HepG2 (cell line): ENCODE results near the gene BCDIN3D. TPM values are rescaled to one million over a fixed set of nuclear protein-coding genes. Genes with fewer than 3 reads are reported as not detected.

Experiments
- ATAC-seq: fragments of 200-7000 bp; cut with Tn5 transposase; 3 replicates; pipeline ENCODE4 v1.9.1; 2020; ENCODE audit warnings: mild to moderate bottlenecking, moderate library complexity
- BruUV-seq: library from RNA; stranded (reverse); fragments of 400-500 nt; replicated peaks from 2 replicates; lab custom pipeline; 2021; lab: Mats Ljungman, UMichigan
- CTCF ChIA-PET: fragments of 300-600 bp; formaldehyde crosslinking; extraction: SDS; loops from one replicate; lab custom pipeline; 2021; ENCODE audit warnings: low total read pairs, inconsistent platforms, low intra/inter-chr PET ratio; lab: Yijun Ruan, JAX
- POLR2A ChIA-PET: fragments of 350-600 bp; sonication (Branson Sonifier 250); formaldehyde crosslinking; loops from one replicate; lab custom pipeline; 2020; ENCODE audit warnings: antibody characterized with exemption, inconsistent platforms; lab: Yijun Ruan, JAX
- DNase-seq: peaks from one replicate; pipeline ENCODE4 v3.0.0-alpha.2; 2015; ENCODE audit warnings: low spot score
- FAIRE-seq: peaks from 3 replicates; lab custom pipeline; 2011; peaks lifted over from hg19 to GRCh38; lab: Jason Lieb, UNC
- H2AFZ ChIP-seq: one replicate; pipeline ENCODE4 v1.6.1; 2011; ENCODE audit warnings: low read length, inconsistent platforms
- H3K27ac ChIP-seq: fragments of 300-600 bp; 3 replicates; pipeline ENCODE4 v1.8.0; 2011; ENCODE audit warnings: mixed run types, mild to moderate bottlenecking, mixed read lengths, low read length, inconsistent platforms; ENCODE audit not compliant: insufficient read depth; ENCODE audit errors: extremely low read length
- H3K27me3 ChIP-seq, 2 experiments: fragments of 200-600 bp in 1 of 2; 2 replicates in 1 of 2; 3 replicates in 1 of 2; pipeline versions ENCODE4 v1.6.0 to v1.8.0; 2011; ENCODE audit warnings: low read length in 2 of 2, mild to moderate bottlenecking in 2 of 2, moderate library complexity in 2 of 2, inconsistent platforms in 1 of 2; ENCODE audit not compliant: insufficient read depth in 2 of 2, control insufficient read depth in 1 of 2
- H3K36me3 ChIP-seq, 2 experiments: fragments of 200-600 bp in 1 of 2; replicated peaks in 1 of 2; 2 replicates in 1 of 2; 3 replicates in 1 of 2; pipeline versions ENCODE4 v1.5.1 to v1.8.0; 2011; ENCODE audit warnings: low read length in 2 of 2, inconsistent platforms in 1 of 2; ENCODE audit not compliant: insufficient read depth in 2 of 2, control insufficient read depth in 1 of 2
- H3K4me1 ChIP-seq: 2 replicates; pipeline ENCODE4 v1.5.1; 2012; ENCODE audit warnings: low read length, inconsistent platforms; ENCODE audit not compliant: insufficient read depth
- H3K4me2 ChIP-seq: 2 replicates; pipeline ENCODE4 v1.6.0; 2011; ENCODE audit warnings: low read depth, low read length, inconsistent platforms
- H3K4me3 ChIP-seq, 3 experiments: fragments of 200-600 bp in 1 of 3; sonication (generic), shearing (Covaris generic) in 1 of 3; replicated peaks in 1 of 3; 2 replicates each; pipeline ENCODE4 v1.5.1; 2011 to 2016; ENCODE audit warnings: low read length in 3 of 3, inconsistent platforms in 2 of 3, low read depth in 2 of 3, mild to moderate bottlenecking in 2 of 3, control low read depth in 1 of 3, mixed read lengths in 1 of 3; ENCODE audit not compliant: insufficient read depth in 1 of 3
- H3K79me2 ChIP-seq: one replicate; pipeline ENCODE4 v1.6.1; 2011; ENCODE audit warnings: low read length, inconsistent platforms; ENCODE audit not compliant: insufficient read depth
- H3K9ac ChIP-seq: 2 replicates; pipeline ENCODE4 v1.6.0; 2011; ENCODE audit warnings: mild to moderate bottlenecking, low read depth, low read length, inconsistent platforms; ENCODE audit not compliant: insufficient read depth
- H3K9me3 ChIP-seq: 2 replicates; pipeline ENCODE4 v1.5.1; 2012; ENCODE audit warnings: mild to moderate bottlenecking, low read length
- H4K20me1 ChIP-seq: 2 replicates; pipeline ENCODE4 v1.6.0; 2011; ENCODE audit warnings: inconsistent platforms, mild to moderate bottlenecking, low read length, moderate library complexity; ENCODE audit not compliant: insufficient read depth
- CENPBD1 ChIP-seq: sonication (generic); formaldehyde crosslinking; IDR thresholded peaks from 2 replicates; pipeline ENCODE4 v1.8.0; 2022; ENCODE audit warnings: missing genetic modification reagents, low read depth, mild to moderate bottlenecking, borderline replicate concordance
- CREB1 ChIP-seq, 2 experiments: fragments of 450-650 bp in 1 of 2; IDR thresholded peaks; 2 replicates each; pipeline ENCODE4 v1.6.1; 2016 to 2017; ENCODE audit warnings: control low read depth in 1 of 2, mild to moderate bottlenecking in 1 of 2, missing compliant biosample characterization in 1 of 2, missing genetic modification characterization in 1 of 2
- HNRNPL ChIP-seq: fragments of 200-400 bp; formaldehyde crosslinking; IDR thresholded peaks from 2 replicates; pipeline ENCODE4 v1.6.1; 2017; ENCODE audit warnings: mild to moderate bottlenecking, low read depth, low read length
- HOXA7 ChIP-seq: sonication (generic); formaldehyde crosslinking; IDR thresholded peaks from 2 replicates; pipeline ENCODE4 v1.8.1; 2022; ENCODE audit warnings: mild to moderate bottlenecking, missing genetic modification reagents, moderate library complexity
- JARID2 ChIP-seq: sonication (generic); formaldehyde crosslinking; IDR thresholded peaks from 2 replicates; pipeline ENCODE4 v1.8.1; 2023; ENCODE audit warnings: missing genetic modification reagents, inconsistent platforms; ENCODE audit not compliant: insufficient replicate concordance
- KDM5B ChIP-seq: sonication (generic); formaldehyde crosslinking; IDR thresholded peaks from 2 replicates; pipeline ENCODE4 v1.4.0; 2020; ENCODE audit warnings: missing genetic modification reagents, mild to moderate bottlenecking, borderline replicate concordance
- POLR2AphosphoS5 ChIP-seq: IDR thresholded peaks from 2 replicates; pipeline ENCODE4 v1.6.1; 2012; ENCODE audit warnings: low read depth, low read length
- RFXANK ChIP-seq: IDR thresholded peaks from 2 replicates; pipeline ENCODE4 v1.6.1; 2016
- ZFY ChIP-seq: sonication (generic); formaldehyde crosslinking; IDR thresholded peaks from 2 replicates; pipeline ENCODE4 v1.4.0; 2020; ENCODE audit warnings: missing genetic modification reagents
- ZIK1 ChIP-seq: sonication (generic); formaldehyde crosslinking; IDR thresholded peaks from 2 replicates; pipeline ENCODE4 v1.5.0; 2020; ENCODE audit warnings: mild to moderate bottlenecking, low read depth, missing genetic modification reagents, borderline replicate concordance
- ZNF564 ChIP-seq: sonication (generic); formaldehyde crosslinking; IDR thresholded peaks from 2 replicates; pipeline ENCODE4 v1.8.1; 2023; ENCODE audit warnings: mild to moderate bottlenecking, missing genetic modification reagents
- ZNF761 ChIP-seq: sonication (generic); formaldehyde crosslinking; conservative IDR thresholded peaks from 2 replicates; pipeline ENCODE4 v1.4.0; 2020; ENCODE audit warnings: mild to moderate bottlenecking, missing genetic modification reagents
- ZNF772 ChIP-seq: sonication (generic); formaldehyde crosslinking; IDR thresholded peaks from 2 replicates; pipeline ENCODE4 v1.5.0; 2020; ENCODE audit warnings: mild to moderate bottlenecking, missing genetic modification reagents
- ZNF784 ChIP-seq: sonication (generic); formaldehyde crosslinking; IDR thresholded peaks from 2 replicates; pipeline ENCODE4 v1.5.1; 2020; ENCODE audit warnings: missing genetic modification reagents, mild to moderate bottlenecking, borderline replicate concordance
- WGBS: methylation state at CpG from one replicate; pipeline ENCODE4 v1.1.6; 2017; ENCODE audit warnings: low lambda C conversion rate; 5-methylcytosine and 5-hydroxymethylcytosine counted together
- in situ Hi-C: cut with HindIII; loops from 2 replicates; pipeline ENCODE4 v1.10.0; 2017; ENCODE audit warnings: low pct_unique_long_range_greater_than_20kb; ENCODE audit not compliant: extremely low pct_ligation_motif_present
- intact Hi-C: fragments of 100-400 bp; cut with micrococcal nuclease; formaldehyde crosslinking; loops from one replicate; pipeline ENCODE4 v1.10.0; 2022; ENCODE audit not compliant: unreplicated experiment
- polyA plus RNA-seq, 8 experiments: library from polyadenylated mRNA; depleted of rRNA in 3 of 8; stranded (reverse) in 7 of 8; unstranded in 1 of 8; fragments of >200 nt; fragmentation: Illumina TruSeq in 4 of 8; extraction: Trizol in 4 of 8; gene quantifications; 2 replicates each; pipeline versions ENCODE4 v1.2.1 to v1.2.3, GENCODE V29; 2011 to 2016; ENCODE audit warnings: low read depth in 4 of 8, missing spikeins in 1 of 8, mixed read lengths in 1 of 8; ENCODE audit not compliant: insufficient read depth in 1 of 8
- total RNA-seq, 5 experiments: library from RNA; depleted of rRNA; stranded (reverse); fragments of >200 nt; fragmentation: Illumina TruSeq; extraction: Trizol; gene quantifications; 2 replicates each; pipeline ENCODE4 v1.2.3, GENCODE V29; 2016; ENCODE audit warnings: low read depth in 1 of 5
- TF ChIP-seq, protein P1 (sequence below): sonication (generic); formaldehyde crosslinking; IDR thresholded peaks from 2 replicates; pipeline ENCODE4 v1.4.0; 2020; ENCODE audit warnings: mild to moderate bottlenecking, missing genetic modification reagents
- TF ChIP-seq, protein P2 (sequence below): IDR thresholded peaks from 2 replicates; pipeline ENCODE4 v1.6.1; 2016

The BCDIN3D gene
- total and polyA plus RNA-seq, 2 of the 13 experiments (the other 11 are each of a cell fraction or from before 2014, with no cell fraction given), result 2.2 to 2.5 TPM

- no peak for FAIRE-seq
- Histone ChIP-seq H4K20me1 (peaks cover 12% of the 10 kb centered on the region), H3K27ac (no peak overlapping the region), H3K4me3 (no peak overlapping the region), H3K27me3 (no peaks in the 10 kb centered on the region), H2AFZ (no peak overlapping the region), H3K9ac (no peak overlapping the region), H3K36me3 (peaks cover 0 to 4% of the 10 kb centered on the region in 2 experiments; a peak in 1 of 5 replicates), H3K4me2 (no peak overlapping the region), H3K9me3 (no peaks in the 10 kb centered on the region), H3K4me1 (peaks cover 48% of the 10 kb centered on the region)
- ChIA-PET POLR2A (no interaction called here), CTCF (no interaction called here)
- DNase-seq, result no peak
- intact Hi-C loops, result no loop called here
- 95% methylated on average over 8 of the region's 10 CpGs for WGBS
- no peak for TF ChIP-seq CENPBD1 (CRISPR knock-in tag)
- no peak for TF ChIP-seq ZIK1
- peak; percentile 89 for TF ChIP-seq ZNF564 (CRISPR knock-in tag)
- no peak for TF ChIP-seq POLR2AphosphoS5
- TF ChIP-seq JARID2 (CRISPR knock-in tag), result no peak
- TF ChIP-seq, all 625 proteins: peak for 1
- BruUV-seq, result no TSS peak
- in situ Hi-C loops, result no loop called here
- ATAC-seq, result no peak
- H3K79me2 ChIP-seq, result peaks cover 25% of the 10 kb centered on the region
Observed at GRCh38 chr12:49821373-49822287, 21.3 kb downstream of the BCDIN3D start.

DNA sequence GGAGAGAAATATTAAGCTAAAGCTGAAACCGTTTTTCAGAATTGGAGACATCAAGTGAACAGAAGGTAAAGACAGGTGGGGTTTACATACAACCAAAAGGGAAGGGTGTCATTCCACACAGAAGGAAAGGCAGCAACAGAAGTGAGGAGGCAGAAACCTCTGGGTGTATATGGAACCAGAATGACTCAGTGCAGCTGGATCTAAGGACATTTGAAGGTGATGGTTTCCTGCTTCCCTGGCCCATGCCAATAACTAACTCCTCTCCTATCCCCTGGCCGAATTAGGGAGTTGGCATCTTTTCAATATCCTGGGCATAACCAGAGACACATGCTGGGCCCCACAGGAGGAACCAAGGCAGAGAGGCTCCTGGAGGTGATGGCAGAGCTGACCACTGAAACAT, 23.1 kb downstream of the BCDIN3D start:
- Histone ChIP-seq H3K27ac (no peak overlapping the region), H4K20me1 (peaks cover 12% of the 10 kb centered on the region), H3K9me3 (no peaks in the 10 kb centered on the region), H3K79me2 (peaks cover 13% of the 10 kb centered on the region), H3K4me2 (no peak overlapping the region), H3K9ac (no peak overlapping the region), H3K4me1 (peaks cover 34% of the 10 kb centered on the region), H3K4me3 (no peak overlapping the region), H3K36me3 (peaks cover 2 to 4% of the 10 kb centered on the region in 2 experiments; a peak in 3 of 5 replicates), H2AFZ (no peak overlapping the region), H3K27me3 (no peaks in the 10 kb centered on the region)
- 76% methylated on average over 1 of the region's 2 CpGs for WGBS
- DNase-seq, result no peak
- FAIRE-seq, result no peak
- intact Hi-C loops, result no loop called here
- no TSS peak for BruUV-seq
- in situ Hi-C loops, result no loop called here
- ChIA-PET POLR2A (interaction anchor here (1.1 kb wide), 1 partner anchor 23 kb away, joined by 3 read pairs; the partner anchor contains the start of gene BCDIN3D), CTCF (no interaction called here)
- no peak for ATAC-seq
- no peak for TF ChIP-seq KDM5B (CRISPR knock-in tag)
- TF ChIP-seq, protein P1, sequence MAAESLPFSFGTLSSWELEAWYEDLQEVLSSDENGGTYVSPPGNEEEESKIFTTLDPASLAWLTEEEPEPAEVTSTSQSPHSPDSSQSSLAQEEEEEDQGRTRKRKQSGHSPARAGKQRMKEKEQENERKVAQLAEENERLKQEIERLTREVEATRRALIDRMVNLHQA (CRISPR knock-in tag), result no peak
- no peak for TF ChIP-seq RFXANK (CRISPR knock-in tag)
- no peak for TF ChIP-seq CREB1 (IDR thresholded peaks at IDR 0.05)
- TF ChIP-seq CREB1 (CRISPR knock-in tag; IDR thresholded peaks at IDR 0.05), result no peak
- TF ChIP-seq ZNF784, result no peak
- TF ChIP-seq ZFY (CRISPR knock-in tag), result no peak
- TF ChIP-seq ZNF761, result no peak
- TF ChIP-seq HOXA7 (CRISPR knock-in tag), result no peak
- TF ChIP-seq HNRNPL, result no peak
- TF ChIP-seq, protein P2, sequence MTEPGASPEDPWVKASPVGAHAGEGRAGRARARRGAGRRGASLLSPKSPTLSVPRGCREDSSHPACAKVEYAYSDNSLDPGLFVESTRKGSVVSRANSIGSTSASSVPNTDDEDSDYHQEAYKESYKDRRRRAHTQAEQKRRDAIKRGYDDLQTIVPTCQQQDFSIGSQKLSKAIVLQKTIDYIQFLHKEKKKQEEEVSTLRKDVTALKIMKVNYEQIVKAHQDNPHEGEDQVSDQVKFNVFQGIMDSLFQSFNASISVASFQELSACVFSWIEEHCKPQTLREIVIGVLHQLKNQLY, result no peak
- no peak for TF ChIP-seq ZNF772 (CRISPR knock-in tag)
